ENCODE results near the gene ZG16. TPM values are rescaled to one million over a fixed set of nuclear protein-coding genes. Genes with fewer than 3 reads are reported as not detected.

ZG16 gene
- total and polyA plus RNA-seq, 9 of the 15 experiments (the other 6 are each of a cell fraction or from before 2014, with no cell fraction given), result 0.04 TPM; not detected in 8

- no peak for TF ChIP-seq ZNF282 (CRISPR knock-in tag; IDR thresholded peaks at IDR 0.05)
- no peak for TF ChIP-seq POLR2H (tag; IDR thresholded peaks at IDR 0.05; ENCODE audit: low read depth)
- TF ChIP-seq HIVEP1 (CRISPR knock-in tag; IDR thresholded peaks at IDR 0.05), result no peak
- no peak for TF ChIP-seq RREB1 (CRISPR knock-in tag; IDR thresholded peaks at IDR 0.05)
- TF ChIP-seq EP300 (IDR thresholded peaks at IDR 0.05; ENCODE audit: low read length), result peak; percentile 12; the same call in 1 of the 2 replicates
- no peak for TF ChIP-seq LEF1 (IDR thresholded peaks at IDR 0.05)
- no peak for TF ChIP-seq PHTF2 (CRISPR knock-in tag; IDR thresholded peaks at IDR 0.05)
- TF ChIP-seq SMC3 (conservative IDR thresholded peaks at IDR 0.05; ENCODE audit: insufficient read depth, low read depth, low read length), result no peak
- TF ChIP-seq CEBPZ (IDR thresholded peaks at IDR 0.05; ENCODE audit: borderline replicate concordance, low read depth, low read length), result no peak
- no peak for TF ChIP-seq STAG1 (CRISPR knock-in tag; IDR thresholded peaks at IDR 0.05; ENCODE audit: borderline replicate concordance)
- TF ChIP-seq CSDE1 (IDR thresholded peaks at IDR 0.05), result no peak
- TF ChIP-seq GATAD2A (IDR thresholded peaks at IDR 0.05), result no peak
- TF ChIP-seq ESRRB (CRISPR knock-in tag; IDR thresholded peaks at IDR 0.05; ENCODE audit: borderline replicate concordance), result no peak
- no peak for TF ChIP-seq CBX5 (IDR thresholded peaks at IDR 0.05; ENCODE audit: borderline replicate concordance, low read depth)
- no peak for TF ChIP-seq PHF21A (IDR thresholded peaks at IDR 0.05; ENCODE audit: borderline replicate concordance, low read depth)
- peak in 1 of 2 experiments; percentile 55; a peak in 1 of 4 replicates for TF ChIP-seq KDM1A (IDR thresholded peaks at IDR 0.05)
- no peak for TF ChIP-seq PTTG1 (tag; IDR thresholded peaks at IDR 0.05; ENCODE audit: low read depth)
- no peak for TF ChIP-seq RBM39 (optimal IDR thresholded peaks at IDR 0.05; ENCODE audit: low read depth, low read length)
- no peak for TF ChIP-seq ZNF24 (IDR thresholded peaks at IDR 0.05)
- no peak for TF ChIP-seq KLF6 (CRISPR knock-in tag; IDR thresholded peaks at IDR 0.05; ENCODE audit: borderline replicate concordance)
These were observed 12.7 kb upstream of the ZG16 start (continued) for GRCh38 chr16:29765167-29766032.
